Measurements from ENCODE around the gene ANKS3. TPM values are rescaled to one million over a fixed set of nuclear protein-coding genes. Genes with fewer than 3 reads are reported as not detected.
A peak's percentile ranks its signal among the peaks of the same experiment; 100 is the strongest.

The ANKS3 gene
- total and polyA plus RNA-seq, 5 experiments from 2014 or later: 4.3 to 37.0 (median 9.0) TPM

- POLR2A ChIA-PET: interaction anchor here (0.7 to 3.9 kb wide), 3 partner anchors 13 to 66 kb away, joined by 3 to 60 read pairs (median 4); partner anchors contain the start of genes ROGDI and ZNF500
- Mint-ChIP-seq H3K4me3 (peak overlapping the region in 3 of 10 donors; percentile 9 to 60 (median 34)), H3K36me3 (no peaks in the 10 kb centered on the region), H3K9me3 (no peaks in the 10 kb centered on the region), H3K27me3 (no peaks in the 10 kb centered on the region), H3K27ac (no peak overlapping the region), H3K4me1 (peaks cover 8 to 23% (median 18%) of the 10 kb centered on the region in 4 donors)
- no peak for DNase-seq
- ATAC-seq: no peak
Observed at GRCh38 chr16:4736546-4736945, 2.5 kb upstream of the ANKS3 start.

GRCh38 chr16:4734730-4735535 lies 862 bp upstream of the ANKS3 start:
- Mint-ChIP-seq H3K36me3 (peaks cover 0 to 6% (median under 1%) of the 10 kb centered on the region in 3 donors), H3K4me1 (peaks cover 10 to 23% (median 18%) of the 10 kb centered on the region in 4 donors), H3K27ac (peak overlapping the region; percentile 86 to 95 (median 94)), H3K9me3 (no peaks in the 10 kb centered on the region), H3K27me3 (no peaks in the 10 kb centered on the region), H3K4me3 (peak overlapping the region; percentile 87 to 95 (median 92))
- peak; percentile 77 to 81 for ATAC-seq
- POLR2A ChIA-PET: interaction anchor here (0.8 to 3.9 kb wide), 20 partner anchors 9 to 463 kb away, joined by 3 to 60 read pairs (median 6); partner anchors contain the start of genes CDIP1, GLYR1, MGRN1 and NUDT16L1
- DNase-seq: peak; percentile 91 to 98 (median 94)

GRCh38 chr16:4733747-4734062 lies 366 bp downstream of the ANKS3 start:
- Mint-ChIP-seq H3K27ac (peak overlapping the region; percentile 57 to 94 (median 86)), H3K4me1 (peaks cover 12 to 24% (median 18%) of the 10 kb centered on the region in 4 donors), H3K4me3 (peak overlapping the region; percentile 84 to 95 (median 90)), H3K9me3 (no peaks in the 10 kb centered on the region), H3K36me3 (peaks cover 0 to 17% (median 3%) of the 10 kb centered on the region in 3 donors), H3K27me3 (no peaks in the 10 kb centered on the region)
- ATAC-seq: peak; percentile 31 to 43
- POLR2A ChIA-PET: interaction anchor here (0.8 to 3.9 kb wide), 12 partner anchors 9 to 365 kb away, joined by 3 to 60 read pairs (median 14); partner anchors contain the start of genes GLYR1, MGRN1, NUDT16L1 and ROGDI
- DNase-seq: peak in 5 of 10 donors; percentile 27 to 69 (median 31)

GRCh38 chr16:4733211-4733742 lies 794 bp downstream of the ANKS3 start:
- peak overlapping the region; percentile 57 to 91 (median 86) for H3K27ac Mint-ChIP-seq
- ATAC-seq (no peak), DNase-seq (no peak)
- no peaks in the 10 kb centered on the region for H3K27me3 Mint-ChIP-seq
- H3K4me1 Mint-ChIP-seq: peaks cover 13 to 28% (median 18%) of the 10 kb centered on the region in 4 donors
- H3K9me3 Mint-ChIP-seq: no peaks in the 10 kb centered on the region
- peak overlapping the region; percentile 84 to 95 (median 90) for H3K4me3 Mint-ChIP-seq
- POLR2A ChIA-PET: interaction anchor here (1.3 to 3.9 kb wide), 7 partner anchors 14 to 117 kb away, joined by 4 to 60 read pairs (median 15); partner anchors contain the start of genes GLYR1, MGRN1, NUDT16L1 and UBN1
- peaks cover 0 to 21% (median 4%) of the 10 kb centered on the region in 3 donors for H3K36me3 Mint-ChIP-seq

- H3K27me3 Mint-ChIP-seq: no peaks in the 10 kb centered on the region
- POLR2A ChIA-PET: no interaction called here
- H3K36me3 Mint-ChIP-seq: peaks cover 0 to 46% (median 4%) of the 10 kb centered on the region in 3 donors
Observed at GRCh38 chr16:4729876-4730275, 4.2 kb downstream of the ANKS3 start.

GRCh38 chr16:4728676-4729075 lies 5.4 kb downstream of the ANKS3 start:
- Mint-ChIP-seq H3K4me1 (peaks cover 7 to 20% (median 10%) of the 10 kb centered on the region in 4 donors), H3K36me3 (peaks cover 0 to 53% (median 6%) of the 10 kb centered on the region in 3 donors), H3K9me3 (no peaks in the 10 kb centered on the region), H3K27me3 (no peaks in the 10 kb centered on the region), H3K27ac (peak overlapping the region in 2 of 10 donors; percentile 53 to 67), H3K4me3 (no peak overlapping the region)
- POLR2A ChIA-PET: interaction anchor here (0.6 kb wide), 1 partner anchor 18 kb away, joined by 3 read pairs; no protein-coding TSS in a partner anchor
- DNase-seq: no peak
- no peak for ATAC-seq

More at GRCh38 chr16:4729876-4730275, 4.2 kb downstream of the ANKS3 start:
- Mint-ChIP-seq H3K27ac (peak overlapping the region in 1 of 10 donors; percentile 18), H3K9me3 (no peaks in the 10 kb centered on the region), H3K4me1 (peaks cover 11 to 23% (median 12%) of the 10 kb centered on the region in 4 donors), H3K4me3 (no peak overlapping the region)
- no peak for DNase-seq
- ATAC-seq: no peak

GRCh38 chr16:4726616-4727015 lies 7.5 kb downstream of the ANKS3 start:
- DNase-seq (no peak), ATAC-seq (no peak)
- Mint-ChIP-seq H3K4me1 (peaks cover 0 to 7% (median 2%) of the 10 kb centered on the region in 4 donors), H3K27me3 (no peaks in the 10 kb centered on the region), H3K9me3 (no peaks in the 10 kb centered on the region), H3K27ac (peak overlapping the region in 1 of 10 donors; percentile 29), H3K36me3 (peaks cover 0 to 71% (median 11%) of the 10 kb centered on the region in 3 donors), H3K4me3 (no peak overlapping the region)
- POLR2A ChIA-PET: no interaction called here

- Mint-ChIP-seq H3K36me3 (peaks cover 0 to 69% (median 9%) of the 10 kb centered on the region in 3 donors), H3K27ac (no peak overlapping the region), H3K27me3 (no peaks in the 10 kb centered on the region), H3K9me3 (no peaks in the 10 kb centered on the region), H3K4me3 (no peak overlapping the region), H3K4me1 (peaks cover 0 to 5% (median 2%) of the 10 kb centered on the region in 4 donors)
- no peak for DNase-seq
- POLR2A ChIA-PET: interaction anchor here (3.5 kb wide), 1 partner anchor 10 kb away, joined by 14 read pairs; the partner anchor contains the start of genes ANKS3 and DNAAF8
- no peak for ATAC-seq
Observed at GRCh38 chr16:4724661-4725270, 9.3 kb downstream of the ANKS3 start.

GRCh38 chr16:4723071-4723767 lies 10.9 kb downstream of the ANKS3 start:
- Mint-ChIP-seq H3K27ac (peak overlapping the region in 3 of 10 donors; percentile 36 to 89 (median 62)), H3K4me3 (no peak overlapping the region), H3K4me1 (peaks cover 0 to 2% (median 0%) of the 10 kb centered on the region in 4 donors), H3K36me3 (peaks cover 0 to 58% (median 7%) of the 10 kb centered on the region in 3 donors), H3K9me3 (no peaks in the 10 kb centered on the region), H3K27me3 (no peaks in the 10 kb centered on the region)
- no peak for ATAC-seq
- POLR2A ChIA-PET: interaction anchor here (3.5 kb wide), 1 partner anchor 11 kb away, joined by 14 read pairs; the partner anchor contains the start of genes ANKS3 and DNAAF8
- DNase-seq: no peak

- peak overlapping the region in 1 of 10 donors; percentile 28 for H3K27ac Mint-ChIP-seq
- H3K9me3 Mint-ChIP-seq: no peaks in the 10 kb centered on the region
- POLR2A ChIA-PET: no interaction called here
- H3K4me1 Mint-ChIP-seq: no peaks in the 10 kb centered on the region
- no peak overlapping the region for H3K4me3 Mint-ChIP-seq
- no peak for DNase-seq
- ATAC-seq: no peak
- H3K27me3 Mint-ChIP-seq: no peaks in the 10 kb centered on the region
- peaks cover 0 to 53% (median 6%) of the 10 kb centered on the region in 3 donors for H3K36me3 Mint-ChIP-seq
Observed at GRCh38 chr16:4718466-4718865, 15.6 kb downstream of the ANKS3 start.

- Mint-ChIP-seq H3K27ac (peak overlapping the region in 1 of 10 donors; percentile 29), H3K27me3 (no peaks in the 10 kb centered on the region), H3K4me3 (no peak overlapping the region), H3K4me1 (peaks cover 0 to 1% (median 0%) of the 10 kb centered on the region in 4 donors), H3K9me3 (no peaks in the 10 kb centered on the region), H3K36me3 (peaks cover 0 to 56% (median 13%) of the 10 kb centered on the region in 3 donors)
- POLR2A ChIA-PET: interaction anchor here (0.8 kb wide), 1 partner anchor 15 kb away, joined by 5 read pairs; no protein-coding TSS in a partner anchor
- DNase-seq: no peak
- ATAC-seq: no peak
Observed at GRCh38 chr16:4714996-4715395, 19.1 kb downstream of the ANKS3 start.

All from naive thymus-derived CD8-positive, alpha-beta T cell (primary cell).